HG03095 (cell line): ENCODE measurements around the gene MAG.

Experiments used
- ATAC-seq: cut with Tn5 transposase; IDR thresholded peaks from one replicate; pipeline ENCODE4 v1.9.1; 2021; ENCODE audit warnings: moderate library complexity; ENCODE audit not compliant: unreplicated experiment

Gene MAG

GRCh38 chr19:35264268-35265125 lies 27.5 kb upstream of the MAG start:
- no peak for ATAC-seq

GRCh38 chr19:35265126-35265899 lies 26.6 kb upstream of the MAG start:
- ATAC-seq = no peak

GRCh38 chr19:35265900-35266519 lies 26.0 kb upstream of the MAG start:
- ATAC-seq = no peak

- no peak for ATAC-seq
These were observed 25.2 kb upstream of the MAG start for GRCh38 chr19:35266520-35267352.

- ATAC-seq = no peak
These were observed 24.6 kb upstream of the MAG start for GRCh38 chr19:35267353-35267817.

- ATAC-seq = no peak
These were observed 24.0 kb upstream of the MAG start for GRCh38 chr19:35267818-35268535.

- ATAC-seq = peak; percentile 4
These were observed 23.2 kb upstream of the MAG start, which contains the start of gene USF2 for GRCh38 chr19:35268536-35269437. Gene USF2, plus strand, starts transcription at chr19:35268962. Its CDS starts 140 bp downstream, at chr19:35269102.

GRCh38 chr19:35269438-35270117 lies 22.4 kb upstream of the MAG start:
- ATAC-seq = peak; percentile 48

- ATAC-seq = no peak
These were observed 21.6 kb upstream of the MAG start for GRCh38 chr19:35270381-35270811.

- no peak for ATAC-seq
These were observed 20.4 kb upstream of the MAG start for GRCh38 chr19:35271546-35271945.

- no peak for ATAC-seq
These were observed 19.7 kb upstream of the MAG start for GRCh38 chr19:35272122-35272719.

- ATAC-seq = no peak
These were observed 18.9 kb upstream of the MAG start for GRCh38 chr19:35272954-35273649.

GRCh38 chr19:35273686-35274259 lies 18.2 kb upstream of the MAG start:
- no peak for ATAC-seq

GRCh38 chr19:35274323-35274722 lies 17.6 kb upstream of the MAG start:
- no peak for ATAC-seq

- ATAC-seq = no peak
These were observed 15.2 kb upstream of the MAG start for GRCh38 chr19:35276706-35277281.

GRCh38 chr19:35278578-35279284 lies 13.2 kb upstream of the MAG start:
- no peak for ATAC-seq
